GM19395 (cell line): ENCODE results near the gene SIK3.
A peak's percentile ranks its signal among the peaks of the same experiment; 100 is the strongest.

Experiments used
- ATAC-seq: cut with Tn5 transposase; IDR thresholded peaks from one replicate; pipeline ENCODE4 v1.9.1; 2021; ENCODE audit warnings: mild to moderate bottlenecking, moderate library complexity; ENCODE audit not compliant: unreplicated experiment

The SIK3 gene

GRCh38 chr11:117110294-117110950 lies 12.2 kb upstream of the SIK3 start:
- no peak for ATAC-seq

- no peak for ATAC-seq
Measured at GRCh38 chr11:117107701-117108590, 9.7 kb upstream of the SIK3 start.

- no peak for ATAC-seq
Measured at GRCh38 chr11:117100556-117100955, 2.3 kb upstream of the SIK3 start.

GRCh38 chr11:117099696-117100095 lies 1.5 kb upstream of the SIK3 start:
- no peak for ATAC-seq

- peak; percentile 27 for ATAC-seq
Measured at GRCh38 chr11:117097389-117098268, 599 bp downstream of the SIK3 start.

GRCh38 chr11:117097014-117097388 lies 1.2 kb downstream of the SIK3 start:
- ATAC-seq, result no peak

- peak; percentile 51 for ATAC-seq
Measured at GRCh38 chr11:117096201-117096991, 1.8 kb downstream of the SIK3 start.

- no peak for ATAC-seq
Measured at GRCh38 chr11:117095284-117096161, 2.7 kb downstream of the SIK3 start.

- ATAC-seq, result no peak
Measured at GRCh38 chr11:117094776-117095175, 3.5 kb downstream of the SIK3 start.

GRCh38 chr11:117092951-117093590 lies 5.2 kb downstream of the SIK3 start:
- ATAC-seq, result no peak

GRCh38 chr11:117091753-117092477 lies 6.3 kb downstream of the SIK3 start:
- no peak for ATAC-seq

- ATAC-seq, result no peak
Measured at GRCh38 chr11:117090111-117090706, 8.0 kb downstream of the SIK3 start.

GRCh38 chr11:117089685-117090084 lies 8.5 kb downstream of the SIK3 start:
- ATAC-seq, result no peak

GRCh38 chr11:117087446-117087845 lies 10.8 kb downstream of the SIK3 start:
- ATAC-seq, result no peak

GRCh38 chr11:117084992-117085391 lies 13.2 kb downstream of the SIK3 start:
- ATAC-seq, result no peak

- ATAC-seq, result no peak
Measured at GRCh38 chr11:117083011-117083935, 15.0 kb downstream of the SIK3 start.

GRCh38 chr11:117081908-117082307 lies 16.3 kb downstream of the SIK3 start:
- no peak for ATAC-seq
